Coronary artery (tissue), 2 donors: ENCODE results near the gene KIF19.

Source experiments
- DNase-seq: peaks from one replicate; pipeline ENCODE4 v3.0.0-alpha.2; 2017; ENCODE audit warnings: low spot score
- H3K27ac ChIP-seq, 2 donors: fragments of 200-600 bp; sonication (generic); one replicate each; pipeline ENCODE4 v1.5.1; 2016 to 2019
- H3K4me3 ChIP-seq: fragments of 200-600 bp; sonication (generic); 2 replicates; pipeline ENCODE4 v1.5.1; 2016; ENCODE audit warnings: mild to moderate bottlenecking, moderate library complexity
- TF ChIP-seq, protein P1 (sequence below): fragments of 200-600 bp; sonication (generic); IDR thresholded peaks from one replicate; pipeline ENCODE4 v1.5.1; 2019; ENCODE audit warnings: antibody characterized with exemption

Gene KIF19

DNA sequence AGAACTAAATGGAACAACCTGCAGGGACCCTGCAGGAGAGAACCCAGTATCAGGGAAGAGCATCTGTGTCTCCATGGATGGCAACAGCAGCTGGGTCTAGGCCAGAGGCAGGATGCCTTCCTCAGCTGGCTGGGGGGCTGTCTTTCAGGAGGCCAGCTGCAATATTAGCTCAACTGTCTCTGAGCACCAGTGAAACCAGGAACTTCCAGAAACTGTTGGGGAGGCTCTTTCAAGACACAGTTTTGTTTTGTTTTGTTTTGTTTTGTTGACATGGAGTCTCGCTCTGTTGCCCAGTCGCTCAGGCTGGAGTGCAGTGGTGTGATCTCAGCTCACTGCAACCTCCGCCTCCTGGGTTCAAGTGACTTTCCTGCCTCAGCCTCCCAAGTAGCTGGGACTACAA is 48.8 kb downstream of the KIF19 start:
- Histone ChIP-seq H3K4me3 (no peak overlapping the region), H3K27ac (no peak overlapping the region)
- TF ChIP-seq, protein P1, sequence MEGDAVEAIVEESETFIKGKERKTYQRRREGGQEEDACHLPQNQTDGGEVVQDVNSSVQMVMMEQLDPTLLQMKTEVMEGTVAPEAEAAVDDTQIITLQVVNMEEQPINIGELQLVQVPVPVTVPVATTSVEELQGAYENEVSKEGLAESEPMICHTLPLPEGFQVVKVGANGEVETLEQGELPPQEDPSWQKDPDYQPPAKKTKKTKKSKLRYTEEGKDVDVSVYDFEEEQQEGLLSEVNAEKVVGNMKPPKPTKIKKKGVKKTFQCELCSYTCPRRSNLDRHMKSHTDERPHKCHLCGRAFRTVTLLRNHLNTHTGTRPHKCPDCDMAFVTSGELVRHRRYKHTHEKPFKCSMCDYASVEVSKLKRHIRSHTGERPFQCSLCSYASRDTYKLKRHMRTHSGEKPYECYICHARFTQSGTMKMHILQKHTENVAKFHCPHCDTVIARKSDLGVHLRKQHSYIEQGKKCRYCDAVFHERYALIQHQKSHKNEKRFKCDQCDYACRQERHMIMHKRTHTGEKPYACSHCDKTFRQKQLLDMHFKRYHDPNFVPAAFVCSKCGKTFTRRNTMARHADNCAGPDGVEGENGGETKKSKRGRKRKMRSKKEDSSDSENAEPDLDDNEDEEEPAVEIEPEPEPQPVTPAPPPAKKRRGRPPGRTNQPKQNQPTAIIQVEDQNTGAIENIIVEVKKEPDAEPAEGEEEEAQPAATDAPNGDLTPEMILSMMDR, result no peak
- DNase-seq, result no peak

DNA sequence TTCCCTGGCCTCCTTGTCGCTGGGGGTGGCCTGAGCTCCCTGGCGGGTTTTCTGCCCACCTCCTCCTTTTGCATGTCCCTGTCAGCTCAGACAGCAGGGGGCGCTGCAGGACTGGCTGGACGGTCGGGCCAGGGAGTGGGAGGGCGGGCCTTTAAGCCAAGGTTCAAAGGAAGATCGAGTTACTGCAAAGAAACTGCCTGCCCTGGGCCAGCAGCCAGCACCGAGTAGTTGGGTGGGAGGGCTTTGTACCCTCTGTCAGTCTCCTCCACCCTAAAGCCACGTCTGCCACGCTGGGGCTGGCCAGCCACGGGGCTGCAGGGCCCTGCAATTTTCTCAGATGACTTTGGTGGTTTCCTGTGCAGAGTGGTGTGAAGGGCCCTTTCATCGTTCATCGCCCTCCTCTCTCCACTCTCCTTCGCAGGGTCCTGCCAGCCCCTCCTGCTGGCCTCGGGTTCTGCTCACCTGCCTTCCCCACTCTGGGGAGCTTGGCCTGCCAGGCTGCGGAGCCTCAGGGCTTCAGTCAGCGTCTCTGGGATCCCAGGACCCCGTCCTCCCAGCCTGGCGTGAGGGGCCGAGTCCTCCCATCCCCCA is 53.6 kb downstream of the KIF19 start:
- peak overlapping the region; percentile 66 to 74 for H3K27ac ChIP-seq
- peak; percentile 92 for DNase-seq
- H3K4me3 ChIP-seq, result peak overlapping the region; percentile 62
- TF ChIP-seq, protein P1, result peak; percentile 97

DNA sequence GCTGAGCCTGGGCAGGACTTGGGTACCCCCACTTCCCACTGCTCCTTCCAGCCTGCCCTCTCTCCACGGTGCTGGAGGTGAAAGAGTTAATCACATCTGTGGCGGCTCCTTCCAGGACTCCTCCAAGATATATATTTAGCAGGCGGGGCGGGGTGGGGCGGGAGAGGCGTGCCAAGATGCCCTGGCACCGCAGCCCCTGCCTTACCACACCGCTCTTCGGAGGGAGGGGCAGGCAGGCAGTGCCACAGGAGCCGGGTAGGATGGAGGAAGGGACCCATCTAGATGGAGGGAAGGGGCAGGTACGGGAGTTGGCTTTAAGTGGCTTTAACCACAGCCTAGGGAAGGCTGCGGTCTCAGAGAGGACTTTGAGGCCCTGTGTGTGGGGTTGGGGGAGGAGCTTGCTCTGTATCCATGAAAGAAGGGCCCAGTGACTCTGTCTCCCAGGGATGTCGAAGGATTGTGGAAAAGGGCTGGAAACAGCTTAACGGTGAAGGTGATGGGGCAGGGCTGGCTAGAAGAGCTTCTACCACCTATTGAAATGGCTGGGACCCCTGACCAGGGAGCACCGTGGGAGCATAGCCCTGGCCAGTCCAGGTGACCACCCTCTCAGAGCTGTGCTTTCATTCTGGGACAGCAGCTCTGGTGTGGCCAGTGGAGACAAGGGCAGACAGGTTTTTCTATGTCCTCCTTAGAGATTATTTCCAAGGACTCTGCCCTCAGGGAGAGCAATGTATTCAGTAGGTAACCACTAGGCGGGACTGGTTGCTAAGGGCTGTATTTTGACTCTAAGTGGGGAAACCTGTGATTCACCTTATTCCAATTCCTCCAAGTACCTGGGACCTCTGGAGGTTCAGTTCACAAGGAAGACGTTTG is 54.3 kb downstream of the KIF19 start:
- Histone ChIP-seq H3K4me3 (peak overlapping the region; percentile 62), H3K27ac (peak overlapping the region; percentile 66 to 74)
- TF ChIP-seq, protein P1, result no peak
- no peak for DNase-seq

DNA sequence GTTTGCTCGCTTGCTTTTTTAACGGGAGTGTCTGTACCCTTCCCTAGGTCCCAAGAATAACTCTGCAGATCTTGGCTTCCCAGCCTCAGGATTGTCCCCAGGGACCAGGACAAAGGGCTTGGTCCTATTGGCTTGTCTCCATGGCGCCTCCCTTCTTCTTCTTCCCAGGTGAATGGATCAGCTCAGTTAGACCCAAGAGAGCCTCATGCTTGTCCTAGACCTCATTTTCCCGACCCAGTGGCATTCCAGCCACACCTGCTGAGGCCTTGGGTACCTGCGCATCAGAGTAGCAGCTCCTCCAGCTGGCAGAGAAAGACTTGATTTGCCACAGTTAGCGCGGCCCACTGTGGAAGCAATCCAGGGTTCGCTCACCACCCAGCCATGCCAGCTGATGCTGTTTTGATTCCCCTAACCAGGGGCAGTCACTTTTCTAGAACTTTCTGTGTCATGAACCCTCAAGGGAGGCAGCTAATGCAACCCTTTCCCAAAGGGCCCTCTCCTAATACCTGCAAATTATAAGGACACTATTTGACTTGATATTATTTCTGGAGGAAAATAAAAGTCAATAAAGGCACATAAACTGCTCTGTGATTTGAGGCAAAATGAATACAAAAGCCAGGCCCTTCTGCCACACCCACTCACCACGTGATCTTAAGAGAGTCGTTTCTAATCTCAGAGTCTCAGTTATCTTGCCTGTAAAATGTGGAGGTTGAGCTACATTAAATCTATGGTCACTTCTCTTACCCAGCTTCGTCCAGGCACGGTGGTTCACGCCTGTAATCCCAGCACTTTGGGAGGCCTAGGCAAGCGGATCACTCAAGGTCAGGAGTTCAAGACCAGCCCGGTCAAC is 55.2 kb downstream of the KIF19 start:
- no peak for DNase-seq
- TF ChIP-seq, protein P1, result no peak
- Histone ChIP-seq H3K4me3 (no peak overlapping the region), H3K27ac (peak overlapping the region; percentile 66 to 74)

DNA sequence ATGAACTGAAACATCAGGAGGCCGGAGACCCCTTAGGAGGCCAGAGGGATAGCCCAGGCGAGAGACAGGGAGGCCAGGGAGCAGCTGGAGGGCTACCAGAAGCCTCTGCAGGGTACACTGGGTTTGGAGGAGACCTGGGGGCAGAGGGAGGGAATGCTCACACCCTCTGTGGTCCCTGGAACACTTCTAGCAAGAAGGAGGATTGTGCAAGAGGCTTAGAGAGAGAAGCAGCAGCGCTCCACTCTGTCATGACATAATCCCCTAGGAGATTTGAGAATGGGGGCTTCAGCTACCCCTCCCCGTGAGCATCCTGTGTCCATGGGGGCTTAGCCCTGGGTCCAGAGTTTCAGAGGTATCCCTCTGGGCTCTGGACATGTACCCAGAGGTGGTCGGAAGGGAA is 57.1 kb downstream of the KIF19 start:
- H3K4me3 ChIP-seq, result no peak overlapping the region
- H3K27ac ChIP-seq, result no peak overlapping the region
- TF ChIP-seq, protein P1, result no peak
- no peak for DNase-seq

DNA sequence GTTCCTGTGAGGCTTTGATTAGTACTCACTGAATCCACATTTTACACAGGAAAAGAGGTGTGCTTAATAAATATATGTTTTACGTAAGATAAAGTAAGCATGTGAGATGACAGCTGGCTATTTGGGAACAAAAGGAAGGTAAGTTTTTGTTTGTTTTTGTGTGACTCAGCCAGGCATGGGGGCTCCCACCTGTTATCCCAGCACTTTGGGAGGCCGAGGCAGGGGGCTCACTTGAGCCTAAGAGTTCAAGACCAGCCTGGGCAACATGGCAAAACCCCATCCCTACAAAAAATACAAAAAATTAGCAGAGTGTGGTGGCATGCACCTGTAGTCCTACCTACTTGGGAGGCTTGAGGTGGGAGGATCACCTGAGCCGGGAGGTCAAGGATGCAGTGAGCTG is 59.2 kb downstream of the KIF19 start:
- DNase-seq, result no peak
- no peak overlapping the region for H3K4me3 ChIP-seq
- no peak overlapping the region for H3K27ac ChIP-seq
- TF ChIP-seq, protein P1, result no peak
